IMR-90 (cell line): Measurements from ENCODE around the gene LATS2. TPM values are rescaled to one million over a fixed set of nuclear protein-coding genes. Genes with fewer than 3 reads are reported as not detected.

Experiments used
- ATAC-seq: fragments of 200-7000 bp; cut with Tn5 transposase; 2 replicates; pipeline ENCODE4 v1.9.1; 2020; ENCODE audit warnings: low read depth, mild to moderate bottlenecking, moderate library complexity
- BruUV-seq: library from RNA; stranded (reverse); fragments of 400-500 nt; replicated peaks from 2 replicates; lab custom pipeline; 2021; lab: Mats Ljungman, UMichigan
- CTCF ChIA-PET: fragments of 300-600 bp; formaldehyde crosslinking; extraction: SDS; loops from one replicate; lab custom pipeline; 2021; ENCODE audit warnings: antibody characterized with exemption; lab: Yijun Ruan, JAX
- POLR2A ChIA-PET: fragments of 300-600 bp; sonication (Branson Sonifier 250); formaldehyde crosslinking; loops from one replicate; lab custom pipeline; 2022; ENCODE audit warnings: antibody characterized with exemption; ENCODE audit not compliant: unreplicated experiment; lab: Charles Lee
- DNase-seq: peaks from one replicate; pipeline ENCODE4 v3.0.0; 2013
- H2AFZ ChIP-seq: replicated peaks from 2 replicates; pipeline ENCODE3; 2013; ENCODE audit warnings: low read length, mild to moderate bottlenecking; ENCODE audit not compliant: poor library complexity
- H2AK5ac ChIP-seq: 2 replicates; pipeline ENCODE4 v1.6.1; 2013; ENCODE audit warnings: low read depth, low read length, inconsistent platforms
- H2AK9ac ChIP-seq: replicated peaks from 2 replicates; pipeline ENCODE3; 2013; ENCODE audit warnings: mild to moderate bottlenecking, low read depth, low read length, moderate library complexity; ENCODE audit not compliant: poor library complexity
- H2BK120ac ChIP-seq: 2 replicates; pipeline ENCODE4 v1.6.1; 2013; ENCODE audit warnings: low read depth, low read length, inconsistent platforms
- H2BK15ac ChIP-seq: 3 replicates; pipeline ENCODE4 v1.6.1; 2013; ENCODE audit warnings: low read depth, low read length, inconsistent platforms
- H2BK20ac ChIP-seq: 2 replicates; pipeline ENCODE4 v1.6.1; 2013; ENCODE audit warnings: low read depth, mild to moderate bottlenecking, inconsistent platforms, low read length, moderate library complexity
- H2BK5ac ChIP-seq: 2 replicates; pipeline ENCODE4 v1.6.1; 2013; ENCODE audit warnings: mild to moderate bottlenecking, low read depth, low read length, inconsistent platforms; ENCODE audit not compliant: poor library complexity, severe bottlenecking
- H3K14ac ChIP-seq: replicated peaks from 2 replicates; pipeline ENCODE4 v1.6.1; 2013; ENCODE audit warnings: low read depth, low read length, inconsistent platforms
- H3K18ac ChIP-seq: 2 replicates; pipeline ENCODE4 v1.6.1; 2013; ENCODE audit warnings: low read depth, low read length, control low read depth
- H3K23ac ChIP-seq: 2 replicates; pipeline ENCODE4 v1.6.1; 2013; ENCODE audit warnings: low read depth, low read length, inconsistent platforms
- H3K27ac ChIP-seq: 2 replicates; pipeline ENCODE4 v1.5.1; 2013; ENCODE audit warnings: mild to moderate bottlenecking, control low read depth, low read length; ENCODE audit not compliant: insufficient read depth
- H3K27me3 ChIP-seq: 2 replicates; pipeline ENCODE4 v1.6.1; 2013; ENCODE audit warnings: low read length; ENCODE audit not compliant: control insufficient read depth, insufficient read depth
- H3K36me3 ChIP-seq: 2 replicates; pipeline ENCODE4 v1.6.1; 2013; ENCODE audit warnings: low read length, mixed read lengths; ENCODE audit not compliant: control insufficient read depth, insufficient read depth
- H3K4ac ChIP-seq: 2 replicates; pipeline ENCODE4 v1.6.1; 2013; ENCODE audit warnings: low read depth, low read length, inconsistent platforms
- H3K4me1 ChIP-seq: 2 replicates; pipeline ENCODE4 v1.6.1; 2013; ENCODE audit warnings: low read length, mixed read lengths; ENCODE audit not compliant: control insufficient read depth, insufficient read depth
- H3K4me2 ChIP-seq: 2 replicates; pipeline ENCODE4 v1.6.1; 2013; ENCODE audit warnings: low read depth, mild to moderate bottlenecking, control low read depth, low read length, moderate library complexity
- H3K4me3 ChIP-seq: 2 replicates; pipeline ENCODE4 v1.5.1; 2013; ENCODE audit warnings: low read depth, mild to moderate bottlenecking, control low read depth, low read length, moderate library complexity; ENCODE audit not compliant: insufficient read depth
- H3K56ac ChIP-seq: 2 replicates; pipeline ENCODE4 v1.6.1; 2013; ENCODE audit warnings: low read length, inconsistent platforms; ENCODE audit not compliant: insufficient read depth; ENCODE audit errors: extremely low read depth
- H3K79me1 ChIP-seq, 2 experiments: 2 replicates each; pipeline ENCODE4 v1.6.1; 2013; ENCODE audit warnings: low read length in 2 of 2, inconsistent platforms in 1 of 2, low read depth in 1 of 2
- H3K9ac ChIP-seq: 2 replicates; pipeline ENCODE4 v1.6.1; 2013; ENCODE audit warnings: low read depth, low read length, control low read depth
- H3K9me1 ChIP-seq: 2 replicates; pipeline ENCODE4 v1.6.1; 2013; ENCODE audit warnings: low read length, inconsistent platforms; ENCODE audit not compliant: insufficient read depth
- H3K9me3 ChIP-seq: 2 replicates; pipeline ENCODE4 v1.6.1; 2013; ENCODE audit warnings: low read length; ENCODE audit not compliant: control insufficient read depth, insufficient read depth
- H4K20me1 ChIP-seq: 2 replicates; pipeline ENCODE4 v1.6.1; 2013; ENCODE audit warnings: low read length, inconsistent platforms; ENCODE audit not compliant: insufficient read depth
- H4K5ac ChIP-seq: 2 replicates; pipeline ENCODE4 v1.6.1; 2013; ENCODE audit warnings: mild to moderate bottlenecking, low read depth, low read length, control low read depth
- H4K8ac ChIP-seq, 2 experiments: 2 replicates each; pipeline ENCODE4 v1.6.1; 2013; ENCODE audit warnings: low read depth in 2 of 2, low read length in 2 of 2, control low read depth in 1 of 2, inconsistent platforms in 1 of 2
- H4K91ac ChIP-seq: 2 replicates; pipeline ENCODE4 v1.6.1; 2013; ENCODE audit warnings: low read depth, low read length, inconsistent platforms; ENCODE audit not compliant: insufficient read depth
- CEBPB ChIP-seq: IDR thresholded peaks from 2 replicates; pipeline ENCODE4 v1.6.1; 2012; ENCODE audit warnings: low read depth, low read length, improper control_type of control experiment
- CHD1 ChIP-seq: IDR thresholded peaks from 2 replicates; pipeline ENCODE4 v1.6.1; 2012; ENCODE audit warnings: low read depth, low read length, improper control_type of control experiment
- FOS ChIP-seq: fragments of 150-350 bp; IDR thresholded peaks from 2 replicates; pipeline ENCODE4 v1.6.1; 2016; ENCODE audit warnings: low read depth, low read length
- MAFK ChIP-seq: IDR thresholded peaks from 2 replicates; pipeline ENCODE4 v1.6.1; 2012; ENCODE audit warnings: low read depth, low read length, improper control_type of control experiment
- POLR2A ChIP-seq: IDR thresholded peaks from 2 replicates; pipeline ENCODE4 v1.6.1; 2012; ENCODE audit warnings: mild to moderate bottlenecking, low read depth, low read length
- RAD21 ChIP-seq: IDR thresholded peaks from 2 replicates; pipeline ENCODE4 v1.6.1; 2012; ENCODE audit warnings: low read length, improper control_type of control experiment
- RFX5 ChIP-seq: IDR thresholded peaks from 2 replicates; pipeline ENCODE4 v1.8.0; 2012; ENCODE audit warnings: low read depth, mild to moderate bottlenecking, low read length, moderate library complexity
- SMC3 ChIP-seq: fragments of 150-350 bp; IDR thresholded peaks from 2 replicates; pipeline ENCODE4 v1.6.1; 2016; ENCODE audit warnings: low read depth, mild to moderate bottlenecking, antibody characterized with exemption, low read length, moderate library complexity
- WGBS, 2 experiments: methylation state at CpG; one replicate each; pipeline versions ENCODE4 v1.1.5 to v1.1.7; 2013; ENCODE audit warnings: missing lambda C conversion rate in 2 of 2; ENCODE audit not compliant: insufficient read length in 1 of 2; ENCODE audit errors: extremely low coverage in 2 of 2; 5-methylcytosine and 5-hydroxymethylcytosine counted together
- dilution Hi-C: fragments of 300-500 bp; cut with HindIII; formaldehyde crosslinking; loops from one replicate; pipeline ENCODE4 v1.14.3; 2018; ENCODE audit warnings: low sequenced_read_pairs; ENCODE audit not compliant: unreplicated experiment
- in situ Hi-C: fragments of 300-500 bp; cut with MboI; formaldehyde crosslinking; loops from 3 replicates; pipeline ENCODE4 v1.14.3; 2019; ENCODE audit warnings: low sequenced_read_pairs, inconsistent platforms, mixed read lengths
- intact Hi-C: fragments of 100-400 bp; cut with micrococcal nuclease; formaldehyde crosslinking; loops from 2 replicates; pipeline ENCODE4 v1.10.0; 2022
- polyA plus RNA-seq, 3 experiments: library from polyadenylated mRNA; depleted of rRNA; stranded (reverse); fragments of >200 nt; gene quantifications; 2 replicates each; pipeline ENCODE4 v1.2.3, GENCODE V29; 2012; ENCODE audit warnings: low replicate concordance in 1 of 3
- total RNA-seq: library from RNA; depleted of rRNA; stranded (reverse); fragments of >200 nt; gene quantifications from 2 replicates; pipeline ENCODE4 v1.2.3, GENCODE V29; 2012

LATS2 gene
- total and polyA plus RNA-seq, 2 of the 4 experiments (the other 2 are of a cell fraction), result 12.7 to 22.4 TPM

GRCh38 chr13:20987599-20987998 lies 73.8 kb downstream of the LATS2 start:
- H3K4me3 ChIP-seq, result no peak overlapping the region
- no peak overlapping the region for H2BK15ac ChIP-seq
- no peak overlapping the region for H3K27ac ChIP-seq
- peaks cover 71% of the 10 kb centered on the region for H4K20me1 ChIP-seq
- no peak overlapping the region for H3K4ac ChIP-seq
- H3K4me1 ChIP-seq, result peaks cover 7% of the 10 kb centered on the region
- in situ Hi-C loops, result no loop called here
- H3K18ac ChIP-seq, result no peak overlapping the region
- no peak overlapping the region for H3K14ac ChIP-seq
- no peak overlapping the region for H2AK9ac ChIP-seq
- DNase-seq (no peak), ATAC-seq (no peak)
- H3K4me2 ChIP-seq, result no peak overlapping the region
- H2AK5ac ChIP-seq, result no peak overlapping the region
- no peaks in the 10 kb centered on the region for H3K9me3 ChIP-seq
- no peak overlapping the region for H3K56ac ChIP-seq
- no peak overlapping the region for H4K5ac ChIP-seq
- no peak for TF ChIP-seq SMC3
- TF ChIP-seq MAFK, result no peak
- TF ChIP-seq CHD1, result no peak
- TF ChIP-seq RFX5, result no peak
- no peak for TF ChIP-seq POLR2A
- TF ChIP-seq FOS, result no peak
- no peak for TF ChIP-seq RAD21
- TF ChIP-seq CEBPB, result no peak
- intact Hi-C loops, result no loop called here
- no peaks in the 10 kb centered on the region for H3K27me3 ChIP-seq
- ChIA-PET POLR2A (no interaction called here), CTCF (no interaction called here)
- 66% methylated on average over 4 of the region's 11 CpGs; no CpG with 5 or more reads in 1 of the 2 experiments for WGBS, 2 experiments
- no TSS peak for BruUV-seq
- peak overlapping the region; percentile 11 for H2BK5ac ChIP-seq
- no peak overlapping the region for H2BK20ac ChIP-seq
- H3K36me3 ChIP-seq, result peaks cover 56% of the 10 kb centered on the region
- no peak overlapping the region for H4K91ac ChIP-seq
- H2BK120ac ChIP-seq, result no peak overlapping the region
- dilution Hi-C loops, result no loop called here
- H3K23ac ChIP-seq, result no peak overlapping the region
- peaks cover 21% of the 10 kb centered on the region for H3K9me1 ChIP-seq
- H3K9ac ChIP-seq, result no peak overlapping the region
- H4K8ac ChIP-seq, result no peak overlapping the region
- peaks cover 34 to 72% of the 10 kb centered on the region in 2 experiments for H3K79me1 ChIP-seq
- H2AFZ ChIP-seq, result no peak overlapping the region
